WTC11 (cell line): ENCODE data around the gene EYS.

Experiments used
- CREB1 ChIP-seq: sonication (generic); formaldehyde crosslinking; IDR thresholded peaks from 2 replicates; pipeline ENCODE4 v1.8.0; 2023; ENCODE audit warnings: mild to moderate bottlenecking, missing genetic modification reagents
- ELF4 ChIP-seq: sonication (generic); formaldehyde crosslinking; IDR thresholded peaks from 2 replicates; pipeline ENCODE4 v1.8.1; 2022; ENCODE audit warnings: low read depth, mild to moderate bottlenecking, moderate library complexity, missing genetic modification reagents
- MXD4 ChIP-seq: fragments of 250-450 bp; sonication (Bioruptor Pico); IDR thresholded peaks from 2 replicates; pipeline ENCODE4 v1.8.0; 2021; ENCODE audit warnings: mild to moderate bottlenecking, moderate library complexity, borderline replicate concordance
- PRRX2 ChIP-seq: fragments of 250-450 bp; sonication (Bioruptor Pico); IDR thresholded peaks from 2 replicates; pipeline ENCODE4 v1.8.0; 2021; ENCODE audit warnings: mild to moderate bottlenecking
- ZNF263 ChIP-seq: sonication (generic); formaldehyde crosslinking; IDR thresholded peaks from 2 replicates; pipeline ENCODE4 v1.8.1; 2022; ENCODE audit warnings: low read depth, mild to moderate bottlenecking, moderate library complexity, missing genetic modification reagents
- ZNF416 ChIP-seq: fragments of 250-450 bp; sonication (Bioruptor Pico); IDR thresholded peaks from 2 replicates; pipeline ENCODE4 v1.9.0; 2021; ENCODE audit warnings: mild to moderate bottlenecking, inconsistent platforms
- TF ChIP-seq, protein P1 (sequence below): sonication (generic); formaldehyde crosslinking; IDR thresholded peaks from 2 replicates; pipeline ENCODE4 v1.8.1; 2022; ENCODE audit warnings: low read depth, missing genetic modification reagents, borderline replicate concordance
- TF ChIP-seq, protein P2 (sequence below): fragments of 200-600 bp; IDR thresholded peaks from 2 replicates; pipeline ENCODE4 v1.8.0; 2022; ENCODE audit warnings: antibody characterized with exemption
- TF ChIP-seq, protein P3 (sequence below): sonication (generic); formaldehyde crosslinking; IDR thresholded peaks from 2 replicates; pipeline ENCODE4 v1.8.0; 2022; ENCODE audit warnings: missing genetic modification reagents
- TF ChIP-seq, protein P4 (sequence below): sonication (generic); formaldehyde crosslinking; IDR thresholded peaks from 2 replicates; pipeline ENCODE4 v1.8.1; 2022; ENCODE audit warnings: mild to moderate bottlenecking, moderate library complexity, missing genetic modification reagents
- TF ChIP-seq, protein P5 (sequence below): sonication (generic); formaldehyde crosslinking; IDR thresholded peaks from 2 replicates; pipeline ENCODE4 v1.8.1; 2023; ENCODE audit warnings: mild to moderate bottlenecking, missing genetic modification reagents

DNA sequence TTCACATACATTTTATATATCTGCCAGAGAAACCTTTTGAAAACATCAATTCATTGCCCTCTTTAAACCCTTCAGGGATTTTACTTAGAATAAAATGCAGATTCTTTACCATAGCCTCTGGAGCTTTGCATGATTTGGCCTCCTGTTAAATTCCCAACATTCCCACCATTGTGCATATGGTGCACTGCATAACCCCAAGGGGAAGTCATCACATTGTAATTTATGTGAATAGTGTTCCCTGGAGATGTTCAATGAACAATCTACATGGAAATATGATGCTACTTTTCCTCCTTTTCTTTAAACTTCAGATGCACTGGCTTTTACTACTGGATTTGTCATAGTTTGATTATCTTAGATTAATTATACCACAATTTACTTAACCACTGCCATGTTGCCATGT lies 1976.7 kb downstream of the EYS start:
- TF ChIP-seq, protein P1, sequence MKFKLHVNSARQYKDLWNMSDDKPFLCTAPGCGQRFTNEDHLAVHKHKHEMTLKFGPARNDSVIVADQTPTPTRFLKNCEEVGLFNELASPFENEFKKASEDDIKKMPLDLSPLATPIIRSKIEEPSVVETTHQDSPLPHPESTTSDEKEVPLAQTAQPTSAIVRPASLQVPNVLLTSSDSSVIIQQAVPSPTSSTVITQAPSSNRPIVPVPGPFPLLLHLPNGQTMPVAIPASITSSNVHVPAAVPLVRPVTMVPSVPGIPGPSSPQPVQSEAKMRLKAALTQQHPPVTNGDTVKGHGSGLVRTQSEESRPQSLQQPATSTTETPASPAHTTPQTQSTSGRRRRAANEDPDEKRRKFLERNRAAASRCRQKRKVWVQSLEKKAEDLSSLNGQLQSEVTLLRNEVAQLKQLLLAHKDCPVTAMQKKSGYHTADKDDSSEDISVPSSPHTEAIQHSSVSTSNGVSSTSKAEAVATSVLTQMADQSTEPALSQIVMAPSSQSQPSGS (CRISPR knock-in tag) = no peak
- TF ChIP-seq, protein P2, sequence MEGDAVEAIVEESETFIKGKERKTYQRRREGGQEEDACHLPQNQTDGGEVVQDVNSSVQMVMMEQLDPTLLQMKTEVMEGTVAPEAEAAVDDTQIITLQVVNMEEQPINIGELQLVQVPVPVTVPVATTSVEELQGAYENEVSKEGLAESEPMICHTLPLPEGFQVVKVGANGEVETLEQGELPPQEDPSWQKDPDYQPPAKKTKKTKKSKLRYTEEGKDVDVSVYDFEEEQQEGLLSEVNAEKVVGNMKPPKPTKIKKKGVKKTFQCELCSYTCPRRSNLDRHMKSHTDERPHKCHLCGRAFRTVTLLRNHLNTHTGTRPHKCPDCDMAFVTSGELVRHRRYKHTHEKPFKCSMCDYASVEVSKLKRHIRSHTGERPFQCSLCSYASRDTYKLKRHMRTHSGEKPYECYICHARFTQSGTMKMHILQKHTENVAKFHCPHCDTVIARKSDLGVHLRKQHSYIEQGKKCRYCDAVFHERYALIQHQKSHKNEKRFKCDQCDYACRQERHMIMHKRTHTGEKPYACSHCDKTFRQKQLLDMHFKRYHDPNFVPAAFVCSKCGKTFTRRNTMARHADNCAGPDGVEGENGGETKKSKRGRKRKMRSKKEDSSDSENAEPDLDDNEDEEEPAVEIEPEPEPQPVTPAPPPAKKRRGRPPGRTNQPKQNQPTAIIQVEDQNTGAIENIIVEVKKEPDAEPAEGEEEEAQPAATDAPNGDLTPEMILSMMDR = no peak
- TF ChIP-seq CREB1 (CRISPR knock-in tag) (no peak), MXD4 (CRISPR knock-in tag) (no peak), ELF4 (no peak), PRRX2 (no peak), ZNF416 (CRISPR knock-in tag) (no peak), ZNF263 (CRISPR knock-in tag) (no peak)
- TF ChIP-seq, protein P3, sequence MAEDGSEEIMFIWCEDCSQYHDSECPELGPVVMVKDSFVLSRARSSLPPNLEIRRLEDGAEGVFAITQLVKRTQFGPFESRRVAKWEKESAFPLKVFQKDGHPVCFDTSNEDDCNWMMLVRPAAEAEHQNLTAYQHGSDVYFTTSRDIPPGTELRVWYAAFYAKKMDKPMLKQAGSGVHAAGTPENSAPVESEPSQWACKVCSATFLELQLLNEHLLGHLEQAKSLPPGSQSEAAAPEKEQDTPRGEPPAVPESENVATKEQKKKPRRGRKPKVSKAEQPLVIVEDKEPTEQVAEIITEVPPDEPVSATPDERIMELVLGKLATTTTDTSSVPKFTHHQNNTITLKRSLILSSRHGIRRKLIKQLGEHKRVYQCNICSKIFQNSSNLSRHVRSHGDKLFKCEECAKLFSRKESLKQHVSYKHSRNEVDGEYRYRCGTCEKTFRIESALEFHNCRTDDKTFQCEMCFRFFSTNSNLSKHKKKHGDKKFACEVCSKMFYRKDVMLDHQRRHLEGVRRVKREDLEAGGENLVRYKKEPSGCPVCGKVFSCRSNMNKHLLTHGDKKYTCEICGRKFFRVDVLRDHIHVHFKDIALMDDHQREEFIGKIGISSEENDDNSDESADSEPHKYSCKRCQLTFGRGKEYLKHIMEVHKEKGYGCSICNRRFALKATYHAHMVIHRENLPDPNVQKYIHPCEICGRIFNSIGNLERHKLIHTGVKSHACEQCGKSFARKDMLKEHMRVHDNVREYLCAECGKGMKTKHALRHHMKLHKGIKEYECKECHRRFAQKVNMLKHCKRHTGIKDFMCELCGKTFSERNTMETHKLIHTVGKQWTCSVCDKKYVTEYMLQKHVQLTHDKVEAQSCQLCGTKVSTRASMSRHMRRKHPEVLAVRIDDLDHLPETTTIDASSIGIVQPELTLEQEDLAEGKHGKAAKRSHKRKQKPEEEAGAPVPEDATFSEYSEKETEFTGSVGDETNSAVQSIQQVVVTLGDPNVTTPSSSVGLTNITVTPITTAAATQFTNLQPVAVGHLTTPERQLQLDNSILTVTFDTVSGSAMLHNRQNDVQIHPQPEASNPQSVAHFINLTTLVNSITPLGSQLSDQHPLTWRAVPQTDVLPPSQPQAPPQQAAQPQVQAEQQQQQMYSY (CRISPR knock-in tag) = no peak
- TF ChIP-seq, protein P4, sequence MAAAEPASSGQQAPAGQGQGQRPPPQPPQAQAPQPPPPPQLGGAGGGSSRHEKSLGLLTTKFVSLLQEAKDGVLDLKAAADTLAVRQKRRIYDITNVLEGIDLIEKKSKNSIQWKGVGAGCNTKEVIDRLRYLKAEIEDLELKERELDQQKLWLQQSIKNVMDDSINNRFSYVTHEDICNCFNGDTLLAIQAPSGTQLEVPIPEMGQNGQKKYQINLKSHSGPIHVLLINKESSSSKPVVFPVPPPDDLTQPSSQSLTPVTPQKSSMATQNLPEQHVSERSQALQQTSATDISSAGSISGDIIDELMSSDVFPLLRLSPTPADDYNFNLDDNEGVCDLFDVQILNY (CRISPR knock-in tag) = no peak
- TF ChIP-seq, protein P5, sequence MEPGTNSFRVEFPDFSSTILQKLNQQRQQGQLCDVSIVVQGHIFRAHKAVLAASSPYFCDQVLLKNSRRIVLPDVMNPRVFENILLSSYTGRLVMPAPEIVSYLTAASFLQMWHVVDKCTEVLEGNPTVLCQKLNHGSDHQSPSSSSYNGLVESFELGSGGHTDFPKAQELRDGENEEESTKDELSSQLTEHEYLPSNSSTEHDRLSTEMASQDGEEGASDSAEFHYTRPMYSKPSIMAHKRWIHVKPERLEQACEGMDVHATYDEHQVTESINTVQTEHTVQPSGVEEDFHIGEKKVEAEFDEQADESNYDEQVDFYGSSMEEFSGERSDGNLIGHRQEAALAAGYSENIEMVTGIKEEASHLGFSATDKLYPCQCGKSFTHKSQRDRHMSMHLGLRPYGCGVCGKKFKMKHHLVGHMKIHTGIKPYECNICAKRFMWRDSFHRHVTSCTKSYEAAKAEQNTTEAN = no peak
